ENCODE results near the gene AHDC1. TPM values are rescaled to one million over a fixed set of nuclear protein-coding genes. Genes with fewer than 3 reads are reported as not detected.

Gene AHDC1
- total and polyA plus RNA-seq, 2 donors (not counting 1 experiment from before 2014, with no cell fraction given), result 4.2 to 6.9 TPM

- peaks cover 14% of the 10 kb centered on the region for H3K79me2 ChIP-seq (ENCODE audit: control insufficient read depth, insufficient read depth, low read length)
- H3K9me3 ChIP-seq (ENCODE audit: control insufficient read depth, insufficient read depth, low read depth, low read length), result no peaks in the 10 kb centered on the region
- H3K36me3 ChIP-seq (ENCODE audit: control insufficient read depth, insufficient read depth, low read length), result peaks cover 24% of the 10 kb centered on the region
- H2AFZ ChIP-seq (ENCODE audit: low read length), result no peak overlapping the region
- no peaks in the 10 kb centered on the region for H3K27me3 ChIP-seq (ENCODE audit: control insufficient read depth, insufficient read depth, low read length)
- DNase-seq (ENCODE audit: low read depth in 2 of 2), result peak in 1 of 2 donors; percentile 55
- no peak overlapping the region for H3K9ac ChIP-seq (ENCODE audit: insufficient read depth, low read length)
- no peak overlapping the region for H3K4me3 ChIP-seq (replicated peaks in 1 of 4; ENCODE audit: control extremely low read depth in 1 of 4, insufficient read depth in 1 of 4, low read depth in 3 of 4, low read length in 4 of 4)
- H4K20me1 ChIP-seq (ENCODE audit: control insufficient read depth, extremely low read depth, insufficient read depth, low read length), result no peaks in the 10 kb centered on the region
- H3K27ac ChIP-seq (ENCODE audit: insufficient read depth, low read length), result peak overlapping the region; percentile 55
- peaks cover 43% of the 10 kb centered on the region for H3K4me1 ChIP-seq (ENCODE audit: control insufficient read depth, extremely low read depth, insufficient read depth, low read length)
- no peak for TF ChIP-seq EZH2 (IDR thresholded peaks at IDR 0.05; ENCODE audit: low read length, missing control alignments)
- TF ChIP-seq CTCF (conservative IDR thresholded peaks at IDR 0.05 in 1 of 2, IDR thresholded peaks at IDR 0.05 in 1 of 2; ENCODE audit: low read depth in 1 of 2, low read length in 2 of 2), result no peak
- H3K4me2 ChIP-seq (ENCODE audit: extremely low read depth, insufficient read depth, low read length), result no peak overlapping the region
Observed at GRCh38 chr1:27544834-27545233, 59.1 kb downstream of the AHDC1 start.

- no peak for TF ChIP-seq CTCF (conservative IDR thresholded peaks at IDR 0.05 in 1 of 2, IDR thresholded peaks at IDR 0.05 in 1 of 2; ENCODE audit: low read depth in 1 of 2, low read length in 2 of 2)
- no peak for TF ChIP-seq EZH2 (IDR thresholded peaks at IDR 0.05; ENCODE audit: low read length, missing control alignments)
- peaks cover 17% of the 10 kb centered on the region for H3K79me2 ChIP-seq (ENCODE audit: control insufficient read depth, insufficient read depth, low read length)
- no peaks in the 10 kb centered on the region for H4K20me1 ChIP-seq (ENCODE audit: control insufficient read depth, extremely low read depth, insufficient read depth, low read length)
Observed at GRCh38 chr1:27543284-27543683, 60.7 kb downstream of the AHDC1 start.

GRCh38 chr1:27542463-27543273 lies 61.3 kb downstream of the AHDC1 start:
- Histone ChIP-seq H4K20me1 (ENCODE audit: control insufficient read depth, extremely low read depth, insufficient read depth, low read length) (no peaks in the 10 kb centered on the region), H2AFZ (ENCODE audit: low read length) (no peak overlapping the region), H3K4me1 (ENCODE audit: control insufficient read depth, extremely low read depth, insufficient read depth, low read length) (peaks cover 57% of the 10 kb centered on the region), H3K27me3 (ENCODE audit: control insufficient read depth, insufficient read depth, low read length) (no peaks in the 10 kb centered on the region), H3K27ac (ENCODE audit: insufficient read depth, low read length) (peak overlapping the region; percentile 66), H3K4me2 (ENCODE audit: extremely low read depth, insufficient read depth, low read length) (peak overlapping the region; percentile 28), H3K79me2 (ENCODE audit: control insufficient read depth, insufficient read depth, low read length) (peaks cover 18% of the 10 kb centered on the region), H3K9ac (ENCODE audit: insufficient read depth, low read length) (no peak overlapping the region), H3K4me3 (replicated peaks in 1 of 4; ENCODE audit: control extremely low read depth in 1 of 4, insufficient read depth in 1 of 4, low read depth in 3 of 4, low read length in 4 of 4) (no peak overlapping the region), H3K9me3 (ENCODE audit: control insufficient read depth, insufficient read depth, low read depth, low read length) (no peaks in the 10 kb centered on the region), H3K36me3 (ENCODE audit: control insufficient read depth, insufficient read depth, low read length) (peaks cover 12% of the 10 kb centered on the region)
- peak; percentile 47 to 80 for DNase-seq (ENCODE audit: low read depth in 2 of 2)
- no peak for TF ChIP-seq CTCF (conservative IDR thresholded peaks at IDR 0.05 in 1 of 2, IDR thresholded peaks at IDR 0.05 in 1 of 2; ENCODE audit: low read depth in 1 of 2, low read length in 2 of 2)
- TF ChIP-seq EZH2 (IDR thresholded peaks at IDR 0.05; ENCODE audit: low read length, missing control alignments), result no peak

More at GRCh38 chr1:27543284-27543683, 60.7 kb downstream of the AHDC1 start:
- Histone ChIP-seq H2AFZ (ENCODE audit: low read length) (no peak overlapping the region), H3K4me2 (ENCODE audit: extremely low read depth, insufficient read depth, low read length) (no peak overlapping the region), H3K27ac (ENCODE audit: insufficient read depth, low read length) (peak overlapping the region; percentile 66), H3K4me3 (replicated peaks in 1 of 4; ENCODE audit: control extremely low read depth in 1 of 4, insufficient read depth in 1 of 4, low read depth in 3 of 4, low read length in 4 of 4) (no peak overlapping the region), H3K4me1 (ENCODE audit: control insufficient read depth, extremely low read depth, insufficient read depth, low read length) (peaks cover 51% of the 10 kb centered on the region), H3K27me3 (ENCODE audit: control insufficient read depth, insufficient read depth, low read length) (no peaks in the 10 kb centered on the region), H3K9me3 (ENCODE audit: control insufficient read depth, insufficient read depth, low read depth, low read length) (no peaks in the 10 kb centered on the region), H3K36me3 (ENCODE audit: control insufficient read depth, insufficient read depth, low read length) (peaks cover 13% of the 10 kb centered on the region), H3K9ac (ENCODE audit: insufficient read depth, low read length) (no peak overlapping the region)
- no peak for DNase-seq (ENCODE audit: low read depth in 2 of 2)

Measured in fibroblast of lung (primary cell).